ENCODE results near the gene ABLIM2. TPM values are rescaled to one million over a fixed set of nuclear protein-coding genes. Genes with fewer than 3 reads are reported as not detected.

ABLIM2 gene
- total RNA-seq, 1 donor from 2014 or later: 2.6 TPM

GRCh38 chr4:8005814-8006215, 152.8 kb downstream of the ABLIM2 start:
- DNase-seq (ENCODE audit: low read depth in 2 of 2): no peak

DNA sequence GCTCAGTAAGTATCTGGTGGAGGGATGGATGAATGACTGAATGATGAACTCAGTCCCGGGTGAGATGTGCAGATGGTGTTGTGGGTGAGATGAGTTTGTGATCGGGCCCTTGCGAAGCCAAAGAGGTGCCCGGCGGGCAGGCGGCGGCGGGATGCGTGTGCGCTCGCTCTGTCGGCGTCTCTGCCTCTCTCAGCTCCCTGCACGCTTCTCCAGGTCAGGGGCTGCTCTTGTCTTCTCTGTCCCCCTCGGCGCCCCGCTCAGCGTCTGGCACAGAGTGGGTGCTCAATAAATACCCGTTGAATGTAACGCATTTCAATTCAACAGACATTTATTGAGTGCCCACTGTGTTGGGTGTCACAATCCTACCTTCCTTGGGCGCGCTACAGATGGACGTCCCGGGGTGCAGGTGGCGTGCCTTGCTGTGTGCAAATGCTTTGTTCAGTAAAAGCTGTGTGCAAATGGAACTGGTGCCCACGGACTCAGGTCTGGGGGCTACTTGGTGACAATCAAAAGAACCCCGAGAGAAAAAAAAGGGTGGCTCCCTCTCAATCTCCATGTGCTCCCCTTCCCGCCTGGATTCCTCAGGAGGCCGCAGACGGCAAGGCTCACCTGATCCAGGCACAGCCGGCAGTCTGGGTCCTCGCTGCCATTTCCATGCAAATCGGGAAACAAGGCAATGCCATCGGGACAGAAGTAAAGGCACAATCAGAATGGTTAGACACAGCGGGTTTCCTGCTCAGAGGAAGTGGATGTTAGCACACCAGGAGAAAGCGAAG, 153.4 kb downstream of the ABLIM2 start:
- DNase-seq (ENCODE audit: low read depth in 2 of 2): no peak

DNA sequence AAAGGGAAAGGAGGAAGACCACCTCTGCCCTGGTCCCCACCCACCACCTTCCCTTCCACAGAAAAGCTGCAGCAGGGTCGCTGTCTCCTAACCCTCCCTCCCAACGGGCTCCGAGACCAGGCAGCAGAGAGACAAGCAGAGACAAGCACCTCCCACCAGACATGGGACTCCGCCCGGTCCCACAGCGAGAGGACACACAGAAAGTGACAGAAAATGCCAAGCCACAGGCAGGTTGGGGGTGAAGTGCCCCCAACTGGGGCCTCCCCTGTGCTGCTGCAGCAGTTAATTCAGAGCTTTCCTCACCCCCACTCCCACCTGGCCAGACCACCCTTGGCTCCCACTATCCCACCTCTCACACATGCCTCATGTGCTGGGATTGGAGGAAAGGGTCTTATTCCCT, 154.5 kb downstream of the ABLIM2 start:
- DNase-seq (ENCODE audit: low read depth in 2 of 2): no peak

GRCh38 chr4:8002525-8003309, 155.9 kb downstream of the ABLIM2 start:
- DNase-seq (ENCODE audit: low read depth in 2 of 2): no peak

DNA sequence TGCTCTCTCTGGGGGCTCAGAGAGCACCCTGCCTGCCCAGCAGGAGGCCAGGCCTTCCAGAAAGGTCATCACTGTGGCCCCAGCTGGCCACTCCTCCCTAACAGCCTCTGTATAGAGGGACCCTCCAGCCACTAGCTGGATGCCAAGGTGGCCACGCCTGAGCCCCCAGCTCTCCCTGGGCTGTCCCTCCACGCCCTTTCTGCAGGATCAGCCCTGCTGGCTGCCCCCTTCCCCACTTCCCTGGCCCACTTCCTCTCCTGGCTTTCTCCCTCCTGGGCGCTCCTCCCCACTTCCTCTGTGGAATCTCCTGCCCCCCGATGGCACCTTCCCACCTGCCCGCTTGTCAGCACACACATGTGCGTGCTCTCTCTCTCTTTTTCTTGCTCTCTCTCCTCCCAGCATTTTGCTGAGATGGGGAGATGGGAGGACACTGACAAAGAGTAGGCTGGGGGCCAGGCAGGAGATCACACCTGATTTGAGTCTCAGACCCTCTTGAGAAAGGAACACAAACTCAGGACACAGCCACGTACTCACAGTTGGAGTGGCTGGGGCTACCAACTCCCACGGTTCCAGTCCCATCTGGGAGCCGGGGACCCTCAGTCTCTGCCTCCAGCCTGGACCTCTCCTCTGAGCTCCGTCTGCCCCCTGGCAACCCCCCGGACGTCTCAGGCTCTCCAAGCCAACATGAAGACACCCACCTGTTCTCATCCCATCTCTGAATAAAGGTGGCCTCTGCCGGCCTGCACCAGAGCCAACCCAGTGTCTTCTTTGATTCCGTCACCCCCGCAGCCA, 156.9 kb downstream of the ABLIM2 start:
- DNase-seq (ENCODE audit: low read depth in 2 of 2): no peak

GRCh38 chr4:8000721-8001491, 157.7 kb downstream of the ABLIM2 start:
- no peak for DNase-seq (ENCODE audit: low read depth in 2 of 2)

DNA sequence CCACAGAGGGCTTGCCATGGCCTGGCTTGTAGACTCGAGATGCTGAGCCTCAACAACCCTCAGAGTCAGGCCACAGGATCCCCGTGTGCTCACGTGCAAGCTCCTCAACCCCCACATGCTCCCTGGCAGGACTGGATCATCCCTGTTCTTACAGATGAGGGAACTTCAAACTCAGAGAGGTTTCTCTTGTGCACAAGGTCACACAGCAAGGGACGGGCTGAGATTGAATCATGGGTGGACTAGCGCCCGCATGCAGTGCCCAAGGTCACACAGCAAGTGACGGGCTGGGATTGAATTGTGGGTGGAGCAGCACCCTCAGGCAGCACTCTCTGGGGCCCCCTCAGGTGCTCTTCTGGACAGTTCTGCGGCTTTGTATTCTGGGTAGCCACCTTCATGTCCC, 158.4 kb downstream of the ABLIM2 start:
- no peak for DNase-seq (ENCODE audit: low read depth in 2 of 2)

GRCh38 chr4:7999695-8000094, 158.9 kb downstream of the ABLIM2 start:
- DNase-seq (ENCODE audit: low read depth in 2 of 2): no peak

DNA sequence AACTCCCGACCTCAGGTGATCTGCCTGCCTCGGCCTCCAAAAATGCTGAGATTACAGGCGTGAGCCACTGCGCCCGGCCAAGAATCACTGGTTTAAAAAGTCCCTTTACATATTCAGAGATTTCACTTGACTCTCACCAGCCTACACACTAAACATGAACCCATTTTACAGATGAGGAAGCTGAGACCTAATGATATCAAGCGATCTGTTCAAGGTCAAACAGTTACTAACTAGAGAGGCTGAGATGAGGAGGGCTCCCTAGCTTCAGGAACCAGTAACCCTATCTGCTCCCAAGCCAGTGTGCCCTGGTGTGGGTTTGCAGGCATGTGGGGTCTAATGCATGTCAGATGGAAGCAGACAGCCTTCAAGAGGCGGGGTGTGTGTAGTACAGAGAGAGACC, 159.3 kb downstream of the ABLIM2 start:
- DNase-seq (ENCODE audit: low read depth in 2 of 2): no peak

GRCh38 chr4:7998447-7998846, 160.2 kb downstream of the ABLIM2 start:
- no peak for DNase-seq (ENCODE audit: low read depth in 2 of 2)

- no peak for DNase-seq (ENCODE audit: low read depth in 2 of 2)
These were observed 162.7 kb downstream of the ABLIM2 start for GRCh38 chr4:7995866-7996265.

- DNase-seq (ENCODE audit: low read depth in 2 of 2): no peak
These were observed 163.5 kb downstream of the ABLIM2 start for GRCh38 chr4:7995135-7995534.

DNA sequence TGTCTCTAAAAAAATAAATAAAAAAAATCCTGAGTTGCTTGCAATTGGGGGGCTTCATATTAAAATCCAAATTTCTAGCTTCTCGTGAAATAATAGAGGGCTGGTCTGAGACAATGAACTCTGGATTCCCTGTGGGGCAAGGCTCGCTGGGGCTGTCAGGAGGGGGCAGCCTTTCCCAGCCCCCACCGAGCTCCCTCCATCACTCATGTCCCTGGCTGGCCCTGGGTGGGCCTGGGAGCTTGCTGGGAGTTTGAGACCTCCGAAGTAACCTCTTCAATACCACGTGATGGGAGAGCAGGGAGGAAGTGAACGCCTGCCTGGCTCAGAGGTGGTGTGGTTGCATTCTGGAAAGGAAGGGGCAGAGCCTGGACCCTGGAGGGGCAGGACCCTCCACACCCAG, 164.9 kb downstream of the ABLIM2 start:
- DNase-seq (ENCODE audit: low read depth in 2 of 2): no peak

DNA sequence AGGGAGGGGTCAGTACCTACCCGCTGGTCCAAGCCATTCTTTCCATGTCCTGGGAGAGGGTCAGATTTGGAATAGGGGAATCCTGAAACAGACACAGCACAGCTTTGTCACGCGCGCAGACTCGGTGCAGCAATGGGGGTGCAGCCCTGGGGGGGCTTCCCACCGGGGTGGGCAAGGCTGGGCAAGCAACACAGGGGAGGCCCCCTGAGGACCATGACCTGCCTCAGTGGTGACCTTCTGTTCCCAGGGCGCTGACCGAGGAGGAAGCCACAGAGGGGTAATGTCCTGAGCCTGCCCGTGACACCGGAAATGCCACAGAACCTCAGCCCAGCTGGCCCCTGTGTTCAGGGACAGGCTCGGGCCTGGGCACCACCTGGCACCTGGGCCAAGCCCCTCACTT, 165.8 kb downstream of the ABLIM2 start:
- no peak for DNase-seq (ENCODE audit: low read depth in 2 of 2)

DNA sequence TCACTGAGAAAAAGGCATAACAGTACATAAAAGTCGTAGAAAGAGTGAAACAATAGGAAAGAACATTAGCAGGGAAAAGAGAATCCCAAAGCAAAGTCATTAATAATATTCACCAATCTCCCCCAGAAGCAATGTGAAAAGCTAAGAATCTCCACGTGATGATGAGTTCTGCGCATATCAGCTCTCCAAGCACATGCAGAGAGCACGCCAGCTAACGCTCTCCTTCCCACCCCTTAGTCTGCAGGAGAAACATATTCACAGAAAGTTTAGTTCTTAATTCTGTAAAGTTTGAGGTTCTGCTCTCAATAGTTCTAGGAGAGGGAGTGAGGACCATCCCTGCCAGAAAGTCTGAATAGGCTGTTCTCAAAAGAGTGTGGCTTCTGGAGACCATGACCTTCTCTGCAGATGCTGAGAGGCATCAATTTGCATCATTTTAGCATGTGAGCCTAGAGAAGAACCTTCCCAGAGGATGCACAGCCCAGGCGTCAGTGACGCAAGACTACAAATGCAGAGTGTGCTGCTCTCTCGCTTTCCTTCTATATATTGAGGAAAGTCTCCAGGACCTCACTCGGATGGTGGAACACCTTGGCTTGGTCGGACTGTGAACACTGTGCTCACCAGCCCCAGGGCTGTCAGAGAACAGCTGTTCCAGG, 167.7 kb downstream of the ABLIM2 start:
- DNase-seq (ENCODE audit: low read depth in 2 of 2): no peak

DNA sequence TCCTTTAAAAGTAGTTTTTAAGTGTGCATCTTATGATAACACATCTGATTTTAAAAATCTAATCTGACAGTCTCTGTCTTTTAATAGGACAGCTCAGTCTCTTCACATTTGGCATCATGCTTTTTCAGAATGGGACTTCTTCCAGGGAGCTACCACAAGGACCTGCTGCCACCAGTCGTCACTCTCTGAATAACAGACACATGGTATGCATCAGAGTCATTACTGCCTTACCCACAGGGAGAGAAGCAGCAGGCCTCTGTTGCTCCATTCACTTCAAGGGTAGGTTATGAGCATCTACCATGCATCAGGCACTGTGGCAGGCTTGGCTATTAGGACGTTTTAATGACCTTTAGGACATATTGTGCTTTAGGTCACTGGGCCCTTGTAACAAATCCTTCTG, 169.0 kb downstream of the ABLIM2 start:
- DNase-seq (ENCODE audit: low read depth in 2 of 2): no peak

DNA sequence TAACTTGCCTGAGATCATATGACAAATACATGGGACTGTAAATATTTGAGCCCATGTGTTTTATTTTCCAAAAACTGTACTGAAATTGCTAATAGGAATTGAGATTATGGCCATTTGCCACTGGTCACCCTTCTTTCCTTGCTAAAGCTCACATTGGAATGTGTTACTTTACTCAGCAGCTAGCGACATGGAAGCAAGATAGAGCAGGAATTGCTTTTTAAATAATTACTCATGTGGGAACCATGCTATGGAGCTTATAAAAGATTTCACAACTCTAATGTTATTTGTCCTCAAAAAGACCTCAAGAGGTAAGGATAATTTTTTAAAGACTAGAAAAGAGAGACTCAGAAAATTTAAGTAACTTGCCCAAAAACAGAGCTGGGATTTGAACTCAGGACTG, 170.2 kb downstream of the ABLIM2 start:
- DNase-seq (ENCODE audit: low read depth in 2 of 2): no peak

- DNase-seq (ENCODE audit: low read depth in 2 of 2): peak; percentile 64 to 79
These were observed 171.2 kb downstream of the ABLIM2 start for GRCh38 chr4:7987148-7987989.

DNA sequence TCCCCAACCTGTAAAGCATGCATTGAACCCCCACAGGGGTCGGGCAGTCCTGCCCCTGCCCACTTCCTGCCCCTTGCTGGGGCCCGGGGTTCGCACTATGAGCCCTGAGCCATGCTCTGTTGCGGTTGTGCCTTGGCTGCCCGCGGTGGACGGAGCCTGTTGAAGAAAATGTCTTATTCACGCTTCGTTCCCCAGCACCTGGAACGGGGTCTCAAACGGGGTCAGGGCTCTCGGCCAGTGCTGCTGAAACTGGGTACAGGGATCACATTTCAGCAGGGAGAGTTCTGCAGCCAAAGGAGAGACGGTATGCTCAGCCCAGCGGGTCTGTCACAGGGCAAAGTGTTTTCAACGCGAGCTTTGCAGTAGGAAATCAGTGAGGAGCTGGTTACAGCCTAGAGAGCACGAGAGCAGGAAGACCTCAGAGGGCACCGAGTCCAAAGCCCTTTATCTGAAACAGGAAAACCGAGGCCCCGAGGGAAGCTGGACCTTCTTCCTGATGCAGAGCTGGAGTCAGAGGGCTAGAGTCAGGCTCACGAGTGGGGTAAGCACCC, 172.6 kb downstream of the ABLIM2 start:
- DNase-seq (ENCODE audit: low read depth in 2 of 2): peak; percentile 43 to 65

GRCh38 chr4:7985072-7985471, 173.5 kb downstream of the ABLIM2 start:
- no peak for DNase-seq (ENCODE audit: low read depth in 2 of 2)
